Activated T-cell treated with anti-CD3 and anti-CD28 coated beads, Interleukin-2, amount 50 U/mL, for 48 hours (primary cell): ENCODE data around the gene LDLRAD4.

Experiments used
- DNase-seq, 2 experiments: peaks; one replicate each; pipeline ENCODE4 v3.0.0-alpha.2; 2020

LDLRAD4 gene

GRCh38 chr18:13266218-13267100, 47.9 kb downstream of the LDLRAD4 start:
- peak; percentile 71 to 78 for DNase-seq

GRCh38 chr18:13267431-13267873, 48.9 kb downstream of the LDLRAD4 start:
- peak; percentile 59 to 61 for DNase-seq

GRCh38 chr18:13268158-13269012, 49.8 kb downstream of the LDLRAD4 start:
- peak; percentile 19 to 24 for DNase-seq

GRCh38 chr18:13269013-13269280, 50.4 kb downstream of the LDLRAD4 start:
- no peak for DNase-seq

- peak; percentile 62 to 65 for DNase-seq
Observed at GRCh38 chr18:13269521-13270011, 51.0 kb downstream of the LDLRAD4 start.

GRCh38 chr18:13270279-13270855, 51.8 kb downstream of the LDLRAD4 start:
- peak; percentile 0 to 10 for DNase-seq

- DNase-seq: peak; percentile 18
Observed at GRCh38 chr18:13271302-13271911, 52.8 kb downstream of the LDLRAD4 start.

GRCh38 chr18:13272416-13272815, 53.9 kb downstream of the LDLRAD4 start:
- DNase-seq: peak; percentile 14 to 16

- DNase-seq: peak; percentile 64 to 65
Observed at GRCh38 chr18:13273800-13274199, 55.2 kb downstream of the LDLRAD4 start.

GRCh38 chr18:13275075-13275474, 56.5 kb downstream of the LDLRAD4 start:
- no peak for DNase-seq

GRCh38 chr18:13276530-13277520, 58.3 kb downstream of the LDLRAD4 start:
- no peak for DNase-seq

GRCh38 chr18:13278062-13278630, 59.6 kb downstream of the LDLRAD4 start:
- no peak for DNase-seq

- DNase-seq: peak; percentile 68 to 75
Observed at GRCh38 chr18:13279181-13280069, 60.9 kb downstream of the LDLRAD4 start.

GRCh38 chr18:13280070-13280795, 61.7 kb downstream of the LDLRAD4 start:
- DNase-seq: no peak

GRCh38 chr18:13281406-13281805, 62.8 kb downstream of the LDLRAD4 start:
- DNase-seq: no peak

GRCh38 chr18:13283746-13284145, 65.2 kb downstream of the LDLRAD4 start:
- DNase-seq: no peak

GRCh38 chr18:13284330-13285027, 65.9 kb downstream of the LDLRAD4 start:
- DNase-seq: peak; percentile 67 to 72

- DNase-seq: no peak
Observed at GRCh38 chr18:13285874-13286273, 67.3 kb downstream of the LDLRAD4 start.
